GM18868 (cell line): ENCODE data around the gene FGFBP2.
A peak's percentile ranks its signal among the peaks of the same experiment; 100 is the strongest.

Experiments used
- ATAC-seq: cut with Tn5 transposase; IDR thresholded peaks from one replicate; pipeline ENCODE4 v1.9.1; 2021; ENCODE audit warnings: mild to moderate bottlenecking, moderate library complexity; ENCODE audit not compliant: unreplicated experiment

Gene FGFBP2

DNA sequence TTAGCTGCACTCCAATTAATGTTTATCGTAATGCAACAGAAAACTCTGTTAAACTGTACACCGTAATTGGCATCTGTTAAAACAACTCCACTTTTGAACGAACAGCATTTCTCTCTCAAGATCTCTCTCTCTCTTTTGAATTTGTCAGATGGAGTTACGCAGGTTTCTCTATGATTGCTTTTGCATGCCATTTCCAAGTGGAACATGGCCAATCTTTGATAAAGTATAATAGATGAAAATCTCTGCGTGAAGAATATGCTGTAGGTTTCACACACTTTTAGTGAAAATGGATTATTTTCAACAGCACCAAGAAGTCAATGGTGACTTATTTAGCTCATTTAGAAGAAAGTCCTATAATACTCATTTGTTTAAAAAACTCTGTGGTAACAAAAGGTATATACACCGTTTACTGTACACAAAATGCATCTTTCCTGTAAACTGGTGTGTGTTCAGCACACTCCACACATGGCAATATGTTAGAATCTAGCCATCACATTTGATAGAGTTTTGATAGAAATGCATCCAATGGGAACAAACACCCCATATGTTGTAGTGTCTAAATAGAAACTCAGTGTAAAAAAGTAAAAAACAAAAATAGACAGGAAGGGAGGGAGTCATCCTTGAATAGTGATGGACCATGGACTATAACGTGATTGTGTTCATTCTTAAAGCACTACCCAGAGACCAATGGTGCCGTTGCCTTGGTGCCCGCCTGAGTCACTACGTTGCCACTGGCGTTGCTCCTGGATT lies 5.8 kb upstream of the FGFBP2 start:
- no peak for ATAC-seq

DNA sequence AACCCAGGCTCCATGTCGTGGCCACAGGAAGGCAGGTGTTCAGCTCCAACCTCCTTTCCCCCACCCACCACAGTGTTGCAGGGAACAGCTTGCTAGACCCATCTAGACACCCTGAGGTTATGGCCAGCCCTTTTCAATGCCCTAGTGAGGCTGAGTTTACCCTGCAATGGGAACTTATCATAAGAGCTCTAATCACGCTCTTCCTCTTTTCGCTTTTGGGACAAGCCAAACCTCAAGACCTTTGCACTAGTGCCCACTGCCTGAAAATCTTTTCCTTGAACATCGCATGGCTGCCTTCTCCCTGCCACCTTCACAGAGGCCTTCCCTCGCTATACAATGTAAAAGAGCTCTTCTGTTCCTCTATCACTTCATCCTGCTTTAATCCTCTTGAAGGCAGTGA lies 2.4 kb upstream of the FGFBP2 start:
- ATAC-seq: no peak

DNA sequence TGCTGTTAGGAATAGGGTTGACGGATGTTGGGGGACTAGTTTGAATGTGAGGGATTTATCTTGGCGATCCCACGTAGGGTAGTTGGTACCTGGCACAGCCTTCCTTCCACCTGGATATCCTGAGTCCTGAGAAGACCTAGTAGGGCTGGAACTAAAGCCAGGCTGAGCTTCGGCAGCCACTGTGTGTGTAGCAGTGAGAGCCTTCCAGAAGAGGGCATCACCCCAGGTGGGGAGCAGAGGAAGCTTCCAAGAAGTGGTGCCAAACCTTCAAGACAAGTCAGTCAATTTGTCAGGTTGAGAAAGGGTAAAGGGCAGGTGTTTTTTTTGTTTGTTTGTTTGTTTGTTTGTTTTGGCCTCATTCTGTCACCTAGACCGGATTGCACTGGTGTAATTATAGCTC lies 1.2 kb upstream of the FGFBP2 start:
- ATAC-seq: no peak

DNA sequence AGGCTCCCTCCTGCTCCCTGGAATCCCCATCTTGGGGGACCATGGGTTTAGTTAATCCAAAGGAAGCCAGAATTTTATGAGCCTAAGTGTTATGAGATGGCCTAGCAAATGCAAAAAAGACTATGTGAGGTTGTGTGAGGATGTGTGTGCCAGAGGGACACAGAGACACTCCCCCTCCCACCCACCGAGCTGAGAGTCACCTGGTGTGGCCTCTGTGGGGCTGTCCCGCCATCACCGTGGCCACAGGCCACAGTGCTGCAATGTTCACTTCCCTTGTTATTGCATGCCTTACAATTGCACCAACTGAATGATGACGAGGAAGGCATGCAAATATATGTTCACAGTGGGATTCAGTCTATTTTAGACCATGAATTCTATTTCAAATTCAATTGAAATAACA lies 601 bp upstream of the FGFBP2 start:
- peak; percentile 85 for ATAC-seq

DNA sequence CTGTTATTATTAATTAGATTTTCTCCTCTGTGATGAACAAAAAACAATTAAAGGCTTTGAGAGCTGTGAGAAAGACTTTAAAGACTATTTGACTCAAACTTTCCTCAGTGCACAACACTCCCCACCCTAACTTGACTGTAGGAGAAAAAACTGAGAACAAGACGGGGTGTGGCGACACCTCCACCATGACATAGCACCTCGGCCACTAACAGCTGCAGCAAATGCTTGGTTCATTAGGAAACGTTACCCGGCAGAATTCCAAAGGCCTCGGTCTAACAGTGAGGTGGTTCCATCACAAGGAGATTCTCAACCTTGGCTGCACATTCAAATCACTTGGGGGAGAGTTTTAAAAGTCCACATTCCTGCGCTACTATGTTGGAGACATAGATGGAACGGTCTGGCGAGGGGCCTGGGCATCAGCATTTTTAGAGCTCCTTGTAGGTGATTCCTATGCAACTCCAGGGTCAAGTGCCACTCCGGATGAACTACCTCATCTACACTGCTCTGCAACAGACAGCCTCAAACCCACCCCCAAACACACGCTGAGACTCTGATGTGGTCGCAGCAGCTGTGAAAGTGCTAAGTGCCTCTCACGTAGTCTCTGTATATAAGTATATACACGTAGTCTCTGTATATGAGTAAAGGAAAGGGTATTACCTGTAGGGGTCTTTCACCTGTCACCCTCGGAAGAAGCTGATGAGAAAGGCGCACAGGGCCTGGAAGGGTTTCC lies 1.0 kb downstream of the FGFBP2 start:
- no peak for ATAC-seq

DNA sequence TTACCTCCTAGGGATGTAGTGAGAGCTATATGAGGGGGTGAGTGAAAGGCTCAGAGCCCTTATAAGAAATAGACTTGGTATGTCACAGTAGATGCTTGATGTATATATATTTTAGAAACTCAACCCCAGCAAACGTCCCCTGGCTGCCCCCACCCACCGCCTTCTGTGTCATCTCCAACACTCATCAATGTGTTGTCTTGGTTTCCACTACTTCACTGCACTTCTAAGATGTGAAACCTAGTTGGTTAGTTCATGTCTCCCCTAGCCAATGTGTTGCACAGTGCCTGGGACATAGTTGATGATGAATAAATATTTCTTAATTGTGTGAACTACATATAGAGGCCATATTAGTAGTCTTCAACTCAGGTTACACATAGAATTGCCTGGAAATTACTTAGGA lies 4.4 kb downstream of the FGFBP2 start:
- ATAC-seq: no peak

DNA sequence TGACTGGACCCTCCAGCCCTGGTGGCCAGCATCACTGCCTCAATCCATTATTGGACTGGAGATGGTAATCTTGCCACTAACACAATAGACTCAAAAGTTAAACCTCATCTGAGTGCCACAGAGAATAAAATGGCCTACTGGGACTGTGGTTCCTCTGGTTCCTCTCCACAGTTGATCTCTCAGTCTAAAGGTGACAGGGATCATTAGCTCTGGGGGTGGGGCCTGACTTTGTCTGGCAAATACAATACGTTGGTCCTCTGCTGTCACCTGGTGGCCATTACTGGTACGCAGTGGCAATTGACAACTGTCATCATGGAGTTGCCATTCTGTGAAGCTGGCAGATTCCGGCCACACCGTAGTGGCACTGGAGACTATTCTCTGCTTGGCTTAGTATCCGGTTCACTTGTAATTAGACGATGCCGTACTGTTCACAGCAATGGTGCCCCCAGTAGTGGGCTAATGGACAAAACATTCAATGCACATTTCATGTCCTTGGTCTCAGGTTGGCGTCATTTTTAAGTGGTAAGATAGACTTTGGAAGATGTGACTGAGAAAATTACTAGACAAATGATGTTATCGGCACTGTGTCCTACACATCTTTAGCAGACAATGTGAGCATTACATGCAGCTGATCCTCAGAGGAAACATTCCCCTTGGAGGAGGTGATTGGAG lies 6.7 kb downstream of the FGFBP2 start:
- ATAC-seq: peak; percentile 93

DNA sequence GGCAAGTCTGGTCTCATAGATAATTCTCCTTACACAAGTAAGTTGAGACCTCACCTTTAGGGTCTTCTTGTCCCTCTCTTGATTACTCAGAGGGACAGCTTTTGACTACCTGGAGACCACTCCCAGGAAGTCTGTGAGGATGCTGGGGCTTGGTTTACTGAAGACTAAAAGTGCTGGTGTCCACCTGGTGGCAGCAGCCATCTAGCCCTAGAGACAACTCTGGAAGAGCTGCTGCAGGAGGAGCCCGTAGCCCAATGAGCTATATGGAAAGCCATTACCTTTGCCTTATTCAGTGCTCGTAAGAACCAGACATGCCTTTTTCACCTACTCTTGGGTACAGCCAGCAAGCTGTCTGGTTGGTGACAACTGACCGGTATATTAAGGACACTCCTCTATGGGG lies 7.3 kb downstream of the FGFBP2 start:
- ATAC-seq: no peak

DNA sequence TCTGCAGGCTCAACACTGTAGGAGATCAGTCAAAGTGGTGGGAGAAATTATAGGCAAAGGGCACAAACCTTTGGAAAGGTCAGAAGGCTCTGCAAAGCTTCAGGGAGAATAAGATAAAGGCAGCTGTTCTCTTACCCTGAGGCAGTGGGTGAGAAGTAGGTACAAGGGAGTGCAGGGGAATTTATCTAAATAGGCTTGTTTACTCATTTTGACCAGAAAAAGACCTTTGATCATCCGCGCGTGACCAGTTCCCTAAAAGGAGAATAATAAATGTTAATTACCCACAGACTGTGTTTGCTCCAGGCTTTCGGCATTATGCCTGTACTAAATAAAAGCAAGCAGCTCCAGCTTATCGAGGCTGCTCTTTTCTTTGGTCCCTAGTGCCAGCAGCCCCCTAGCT lies 9.3 kb downstream of the FGFBP2 start:
- no peak for ATAC-seq

DNA sequence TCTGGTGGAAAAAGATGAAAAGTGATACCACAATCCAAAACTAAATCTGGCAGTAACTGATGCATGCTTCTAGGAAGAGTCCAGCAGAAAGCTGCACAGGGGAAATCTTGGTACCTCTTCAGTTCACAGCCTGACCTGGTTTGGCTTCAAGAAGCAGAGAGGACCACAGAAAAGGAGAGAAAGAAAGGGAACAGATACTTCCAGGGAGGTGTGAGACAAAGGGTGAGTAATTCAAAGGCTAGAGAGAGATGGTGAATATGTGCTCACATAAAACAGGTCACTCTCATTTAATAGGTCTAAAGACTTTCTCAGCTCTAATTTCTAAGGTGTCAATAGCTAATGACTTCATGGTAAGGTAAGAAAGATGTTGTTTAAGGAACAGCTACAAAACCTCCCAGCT lies 11.2 kb downstream of the FGFBP2 start:
- no peak for ATAC-seq

DNA sequence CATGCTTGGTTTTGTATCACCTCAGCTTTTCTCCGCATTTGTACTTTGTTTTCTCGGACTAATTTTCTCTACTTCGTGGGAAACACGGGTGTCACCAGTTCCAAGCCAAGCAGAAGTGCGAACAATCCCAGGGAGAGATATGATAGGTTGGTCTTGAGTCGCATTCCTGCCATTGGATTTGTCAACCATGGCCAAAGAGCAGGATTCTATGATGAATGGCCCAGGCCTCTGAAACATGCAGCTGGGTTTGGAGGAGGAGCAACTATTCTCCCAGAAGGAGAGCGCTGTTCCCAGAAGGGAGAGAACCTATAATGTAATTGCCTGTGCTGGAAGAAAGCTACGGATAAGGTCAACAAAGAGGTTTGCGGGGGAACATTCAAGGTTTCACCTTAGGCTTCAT lies 14.1 kb downstream of the FGFBP2 start:
- no peak for ATAC-seq

DNA sequence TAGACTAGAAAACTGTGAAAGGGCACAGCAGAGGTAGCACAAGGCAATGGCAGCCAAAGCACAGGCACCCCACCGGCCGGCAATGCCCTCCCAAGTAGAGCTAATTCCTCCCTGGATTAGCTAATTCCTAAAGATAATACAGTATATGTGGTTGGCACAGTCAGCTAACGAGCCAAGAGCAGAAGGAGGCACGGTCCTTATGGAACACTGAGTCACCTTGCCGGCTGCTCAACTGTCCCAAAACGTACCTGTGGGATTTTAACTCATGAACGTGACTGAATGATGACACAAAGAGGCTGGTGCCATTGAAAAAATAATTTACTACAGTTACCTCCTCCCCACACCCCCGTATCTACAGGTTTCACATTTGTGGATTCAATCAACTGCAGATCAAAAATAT lies 15.3 kb downstream of the FGFBP2 start:
- no peak for ATAC-seq

DNA sequence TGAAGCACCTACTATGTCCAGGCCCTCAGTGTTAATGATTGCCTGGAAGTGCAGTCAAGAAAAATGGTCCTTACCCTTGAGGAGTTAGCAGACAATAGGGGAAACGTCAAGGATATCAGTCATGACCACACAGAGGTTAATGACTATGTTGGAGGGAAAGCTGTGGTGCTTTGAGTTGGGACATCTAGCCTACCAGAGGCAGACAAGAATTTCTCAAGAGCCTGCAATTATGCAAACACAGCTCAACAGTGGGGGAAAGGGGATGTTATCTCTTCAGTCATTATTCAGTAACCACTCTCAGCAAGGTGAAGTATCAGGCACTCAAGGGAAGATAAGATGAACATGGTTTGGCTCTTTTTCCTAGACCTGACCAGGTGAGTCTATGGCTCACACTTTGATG lies 17.5 kb downstream of the FGFBP2 start:
- ATAC-seq: no peak

DNA sequence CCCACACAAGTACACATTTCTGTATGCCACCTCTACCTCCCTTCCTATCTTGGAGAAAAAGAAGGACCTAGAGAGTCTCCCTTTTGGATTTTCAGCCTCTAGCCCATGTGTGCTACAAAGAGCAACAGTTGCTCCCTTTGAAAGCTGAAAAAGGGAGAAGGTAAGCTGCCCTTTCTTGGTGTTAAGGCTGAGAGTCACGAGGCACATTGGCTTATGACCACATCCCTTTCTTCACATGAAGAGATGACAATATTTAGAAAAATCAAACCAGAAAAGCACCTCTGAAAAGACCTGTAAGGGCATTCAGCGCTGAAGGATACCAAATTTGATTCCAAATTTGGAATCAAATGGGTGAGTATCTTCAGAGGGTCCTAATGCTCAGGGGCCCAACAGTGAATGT lies 18.1 kb downstream of the FGFBP2 start:
- ATAC-seq: no peak

DNA sequence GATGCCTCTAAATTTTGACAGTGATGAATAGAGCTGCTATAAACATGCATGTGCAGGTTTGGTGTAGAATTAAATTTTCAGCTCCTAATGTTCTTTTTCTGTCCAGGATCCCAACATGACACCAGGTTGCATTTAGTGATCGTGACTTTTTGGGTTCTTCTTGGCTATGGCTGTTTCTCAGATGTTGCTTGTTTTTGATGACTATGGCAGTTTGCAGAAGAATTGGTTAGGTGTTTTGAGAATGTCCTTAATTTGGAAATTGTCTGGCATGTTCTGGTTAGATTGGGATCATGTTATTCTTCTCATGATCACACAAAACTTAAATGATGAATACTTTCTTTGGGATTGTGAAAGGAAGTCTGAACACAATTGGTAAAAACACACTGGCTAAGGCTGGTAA lies 20.7 kb downstream of the FGFBP2 start:
- no peak for ATAC-seq

DNA sequence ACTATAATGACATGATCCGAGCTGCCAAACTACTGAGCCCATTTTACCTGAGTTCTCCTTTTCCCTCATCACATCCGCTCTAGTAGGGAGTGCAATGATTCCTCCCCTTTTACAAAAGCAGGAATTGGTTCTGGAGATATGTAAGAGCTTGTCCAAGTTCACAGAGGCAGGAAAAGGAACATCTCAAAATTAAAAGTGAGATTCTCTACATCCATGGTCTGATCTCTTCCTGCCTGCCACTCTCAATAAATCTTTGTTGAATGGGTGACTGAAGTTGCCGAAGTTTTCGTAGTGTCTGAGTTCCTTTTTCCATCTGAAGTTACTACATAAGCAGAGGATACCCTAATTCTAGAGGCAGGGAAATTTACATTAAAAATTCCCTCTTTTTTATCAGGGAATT lies 24.3 kb downstream of the FGFBP2 start, which contains the start of gene FGFBP1:
FGFBP1 (minus strand) TSS at position 101 of the 400 bp plus-strand sequence. CDS start 2,108 bp downstream, outside the sequence.
- no peak for ATAC-seq

DNA sequence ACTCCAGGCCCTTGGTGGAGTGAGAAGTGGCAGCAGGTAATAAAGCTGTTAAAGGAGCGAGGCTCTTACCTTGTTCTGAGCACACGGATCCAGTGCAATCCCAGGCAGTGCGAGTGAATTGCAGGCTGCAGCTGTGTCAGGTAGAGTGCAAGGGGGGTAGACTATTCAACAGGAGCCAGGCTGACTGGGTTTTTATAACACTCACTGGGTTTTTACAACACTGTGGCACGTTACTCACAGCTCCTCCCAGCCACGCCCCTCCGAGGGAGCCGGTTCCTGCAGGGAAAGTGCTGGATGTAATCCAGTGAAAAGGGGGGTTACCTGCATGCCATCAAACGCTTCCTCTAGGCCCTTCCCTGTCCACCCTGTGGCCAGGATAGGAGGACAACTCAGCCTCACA lies 24.8 kb downstream of the FGFBP2 start:
- ATAC-seq: no peak

DNA sequence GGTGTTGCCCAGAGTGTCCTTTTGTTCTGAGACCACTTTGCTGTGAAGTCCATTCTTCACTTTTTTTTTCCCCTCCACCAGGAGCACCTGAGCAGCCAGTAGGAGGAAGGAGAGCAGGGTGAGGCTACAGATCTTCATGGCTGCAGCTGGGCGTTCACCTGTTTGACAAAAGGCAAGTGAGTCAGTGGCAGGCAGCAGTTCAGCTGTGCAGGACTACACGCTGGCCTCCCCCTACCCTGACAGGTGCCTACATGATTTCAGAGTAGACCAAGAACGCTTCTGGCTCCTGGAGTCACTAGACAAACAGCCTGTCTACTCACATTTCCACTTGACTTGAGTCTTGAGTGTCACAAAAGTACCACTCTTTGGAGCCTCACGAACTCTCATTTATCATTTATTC lies 26.5 kb downstream of the FGFBP2 start:
- ATAC-seq: no peak

DNA sequence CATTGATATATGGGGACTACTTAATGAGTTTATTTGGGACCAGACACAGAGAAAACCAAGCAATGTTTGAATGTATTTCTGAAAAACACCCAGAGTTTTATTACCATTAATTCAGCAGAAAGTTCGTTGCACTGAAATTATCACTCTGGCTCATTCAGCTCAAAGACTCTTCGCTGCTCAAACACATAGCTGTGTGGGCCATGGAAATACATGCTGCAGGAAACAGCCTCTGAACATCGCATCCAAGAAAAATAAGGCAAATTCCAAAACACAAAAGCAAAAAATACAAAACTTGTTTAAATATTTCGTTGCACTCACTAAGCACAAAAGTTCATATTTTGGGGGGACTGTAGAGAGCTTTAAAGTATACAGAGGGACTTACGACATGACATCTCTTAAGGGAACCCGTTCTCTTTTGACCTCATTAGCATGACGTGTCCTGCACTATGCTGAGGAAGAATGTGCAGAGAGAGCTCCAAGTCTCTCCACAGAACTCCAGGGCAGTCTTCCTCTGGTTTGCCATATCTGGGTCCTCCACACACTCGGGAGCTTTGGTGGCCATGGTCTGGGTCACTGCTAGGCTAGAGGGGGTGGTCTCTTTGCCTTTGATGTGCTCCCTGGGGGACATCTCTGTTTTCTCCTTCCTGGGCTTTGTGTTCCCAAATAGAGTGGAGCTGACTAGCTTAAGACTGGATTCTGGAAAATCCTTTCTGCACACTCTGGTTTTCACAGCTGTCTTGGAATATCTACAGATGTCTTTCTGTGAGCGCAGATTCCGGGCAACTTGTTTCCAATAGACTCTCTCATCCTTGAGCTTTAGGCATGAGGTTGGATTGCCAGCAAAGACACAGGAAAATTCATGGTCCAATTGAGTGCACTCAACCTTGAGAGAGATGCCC lies 27.2 kb downstream of the FGFBP2 start:
- ATAC-seq: no peak

DNA sequence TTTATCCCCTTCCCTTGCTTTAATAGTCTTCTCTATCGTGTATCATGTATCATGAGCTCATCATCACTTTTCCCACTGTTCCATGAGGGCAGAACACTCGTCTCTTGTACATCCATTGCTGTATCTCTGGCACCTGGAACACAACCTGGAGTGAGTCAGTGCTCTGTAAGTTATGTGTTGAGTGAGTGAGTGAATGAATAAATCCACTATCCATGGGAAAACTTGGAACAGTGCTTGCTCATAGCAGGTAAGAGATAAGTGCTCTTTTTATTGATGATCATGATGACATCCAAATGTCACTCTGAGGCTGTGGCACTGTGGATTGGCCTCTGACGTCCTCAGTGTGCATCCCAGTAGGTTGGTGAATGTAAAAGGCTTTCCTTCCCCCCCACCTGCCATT lies 28.7 kb downstream of the FGFBP2 start:
- no peak for ATAC-seq
